H7 (cell line): ENCODE measurements around the gene RHCG. TPM values are rescaled to one million over a fixed set of nuclear protein-coding genes. Genes with fewer than 3 reads are reported as not detected.

Experiments used
- DNase-seq: peaks from one replicate; pipeline ENCODE4 v3.0.0; 2012
- H3K27me3 ChIP-seq: 2 replicates; pipeline ENCODE4 v1.6.0; 2011; ENCODE audit warnings: mild to moderate bottlenecking, low read length; ENCODE audit not compliant: control insufficient read depth, insufficient read depth
- H3K36me3 ChIP-seq: replicated peaks from 2 replicates; pipeline ENCODE4 v1.5.1; 2011; ENCODE audit warnings: low read length; ENCODE audit not compliant: control insufficient read depth, insufficient read depth
- H3K4me3 ChIP-seq: 2 replicates; pipeline ENCODE4 v1.5.1; 2011; ENCODE audit warnings: low read depth, mild to moderate bottlenecking, control low read depth, low read length, moderate library complexity; ENCODE audit not compliant: insufficient read depth
- total RNA-seq: library from RNA; depleted of rRNA; stranded (reverse); fragments of >200 nt; shearing (Covaris generic); gene quantifications from 2 replicates; pipeline ENCODE4 v1.2.3, GENCODE V29; 2014

The RHCG gene
- total RNA-seq, 1 experiment from 2014 or later: not detected

- Histone ChIP-seq H3K27me3 (peaks cover 30% of the 10 kb centered on the region), H3K4me3 (no peak overlapping the region), H3K36me3 (no peaks in the 10 kb centered on the region)
- peak; percentile 72 for DNase-seq
Observed at GRCh38 chr15:89494941-89495637, 1.3 kb downstream of the RHCG start.

- DNase-seq: no peak
- Histone ChIP-seq H3K27me3 (peaks cover 30% of the 10 kb centered on the region), H3K4me3 (no peak overlapping the region), H3K36me3 (no peaks in the 10 kb centered on the region)
Observed at GRCh38 chr15:89494031-89494430, 2.4 kb downstream of the RHCG start.

- H3K27me3 ChIP-seq: peaks cover 30% of the 10 kb centered on the region
- DNase-seq: no peak
- H3K36me3 ChIP-seq: no peaks in the 10 kb centered on the region
- no peak overlapping the region for H3K4me3 ChIP-seq
Observed at GRCh38 chr15:89492934-89493631, 3.3 kb downstream of the RHCG start.

- H3K36me3 ChIP-seq: no peaks in the 10 kb centered on the region
- H3K4me3 ChIP-seq: no peak overlapping the region
- H3K27me3 ChIP-seq: peaks cover 28% of the 10 kb centered on the region
- peak; percentile 93 for DNase-seq
Observed at GRCh38 chr15:89492111-89492641, 4.2 kb downstream of the RHCG start.

GRCh38 chr15:89490814-89491315 is 5.5 kb downstream of the RHCG start:
- H3K4me3 ChIP-seq: no peak overlapping the region
- DNase-seq: no peak
- H3K36me3 ChIP-seq: no peaks in the 10 kb centered on the region
- H3K27me3 ChIP-seq: peaks cover 14% of the 10 kb centered on the region

- peaks cover 8% of the 10 kb centered on the region for H3K27me3 ChIP-seq
- H3K36me3 ChIP-seq: no peaks in the 10 kb centered on the region
- no peak for DNase-seq
- no peak overlapping the region for H3K4me3 ChIP-seq
Observed at GRCh38 chr15:89490081-89490813, 6.1 kb downstream of the RHCG start.

GRCh38 chr15:89489376-89489775 is 7.0 kb downstream of the RHCG start:
- Histone ChIP-seq H3K36me3 (no peaks in the 10 kb centered on the region), H3K27me3 (no peaks in the 10 kb centered on the region), H3K4me3 (no peak overlapping the region)
- no peak for DNase-seq

GRCh38 chr15:89487791-89488190 is 8.6 kb downstream of the RHCG start:
- no peak for DNase-seq
- Histone ChIP-seq H3K36me3 (no peaks in the 10 kb centered on the region), H3K4me3 (no peak overlapping the region), H3K27me3 (no peaks in the 10 kb centered on the region)

GRCh38 chr15:89486726-89487050 is 9.7 kb downstream of the RHCG start:
- Histone ChIP-seq H3K4me3 (no peak overlapping the region), H3K36me3 (no peaks in the 10 kb centered on the region), H3K27me3 (no peaks in the 10 kb centered on the region)
- peak; percentile 92 for DNase-seq

GRCh38 chr15:89483079-89483478 is 13.3 kb downstream of the RHCG start:
- Histone ChIP-seq H3K36me3 (no peaks in the 10 kb centered on the region), H3K4me3 (no peak overlapping the region), H3K27me3 (no peaks in the 10 kb centered on the region; the same call in 1 of the 2 replicates)
- no peak for DNase-seq

- DNase-seq: no peak
- no peaks in the 10 kb centered on the region for H3K36me3 ChIP-seq
- no peaks in the 10 kb centered on the region; the same call in 1 of the 2 replicates for H3K27me3 ChIP-seq
- H3K4me3 ChIP-seq: no peak overlapping the region
Observed at GRCh38 chr15:89482139-89482538, 14.2 kb downstream of the RHCG start.

- no peak for DNase-seq
- H3K4me3 ChIP-seq: no peak overlapping the region
- H3K27me3 ChIP-seq: no peaks in the 10 kb centered on the region; the same call in 1 of the 2 replicates
- no peaks in the 10 kb centered on the region for H3K36me3 ChIP-seq
Observed at GRCh38 chr15:89480505-89480904, 15.9 kb downstream of the RHCG start.

- Histone ChIP-seq H3K36me3 (no peaks in the 10 kb centered on the region), H3K4me3 (no peak overlapping the region), H3K27me3 (no peaks in the 10 kb centered on the region; the same call in 1 of the 2 replicates)
- DNase-seq: no peak
Observed at GRCh38 chr15:89479173-89479572, 17.2 kb downstream of the RHCG start.

- no peak overlapping the region for H3K4me3 ChIP-seq
- H3K36me3 ChIP-seq: no peaks in the 10 kb centered on the region
- no peak for DNase-seq
- no peaks in the 10 kb centered on the region; the same call in 1 of the 2 replicates for H3K27me3 ChIP-seq
Observed at GRCh38 chr15:89477411-89478242, 18.8 kb downstream of the RHCG start.
